Motor neuron (in vitro differentiated cells): ENCODE measurements around the gene NFE2L3. TPM values are rescaled to one million over a fixed set of nuclear protein-coding genes. Genes with fewer than 3 reads are reported as not detected.
A peak's percentile ranks its signal among the peaks of the same experiment; 100 is the strongest.

Source experiments
- ATAC-seq, 8 experiments: fragments of 200-7000 bp; cut with Tn5 transposase; replicated peaks in 6 of 8; 2 replicates each; pipeline ENCODE4 v1.8.0; 2021; ENCODE audit warnings: mild to moderate bottlenecking in 8 of 8, moderate library complexity in 8 of 8
- H3K27ac ChIP-seq, 2 donors: fragments of 250-450 bp; sonication (Bioruptor Pico); 2 replicates each; pipeline ENCODE4 v1.9.0; 2021; ENCODE audit warnings: antibody characterized with exemption in 2 of 2, mild to moderate bottlenecking in 2 of 2, moderate library complexity in 1 of 2
- H3K4me1 ChIP-seq, 2 donors: fragments of 250-450 bp; sonication (Bioruptor Pico); replicated peaks in 1 of 2; 2 replicates each; pipeline ENCODE4 v1.6.1; 2021; ENCODE audit warnings: antibody characterized with exemption in 2 of 2, mild to moderate bottlenecking in 2 of 2, moderate library complexity in 1 of 2
- H3K4me3 ChIP-seq, 5 donors: fragments of 250-450 bp; sonication (Bioruptor Pico); 2 replicates each; pipeline ENCODE4 v1.9.0; 2021; ENCODE audit warnings: antibody characterized with exemption in 5 of 5, mild to moderate bottlenecking in 5 of 5, moderate library complexity in 4 of 5
- WGBS, 10 experiments: fragments of 450-650 bp; shearing (Covaris generic); methylation state at CpG; one replicate each; pipeline ENCODE4 v1.0.0; 2022; 5-methylcytosine and 5-hydroxymethylcytosine counted together
- in situ Hi-C, 9 experiments: fragments of 400-800 bp; cut with MboI; loops; one replicate each; pipeline ENCODE4 v1.15.0; 2021; ENCODE audit warnings: low sequenced_read_pairs in 9 of 9, low pct_unique_long_range_greater_than_20kb in 2 of 9; ENCODE audit not compliant: unreplicated experiment in 9 of 9
- total RNA-seq, 8 experiments: library from RNA; unstranded; fragments of 300-600 nt; gene quantifications; 2 replicates each; pipeline versions ENCODE4 v1.2.3 to v1.2.4, GENCODE V29; 2022

The NFE2L3 gene
- total RNA-seq, 8 experiments from 2014 or later, result 5.3 to 85.8 (median 9.9) TPM

GRCh38 chr7:26186364-26187311 is 34.6 kb downstream of the NFE2L3 start:
- H3K4me3 ChIP-seq, result no peak overlapping the region
- no peaks in the 10 kb centered on the region for H3K4me1 ChIP-seq
- peak in 1 of 8 experiments; percentile 1 for ATAC-seq
- 76 to 100% (median 92%) methylated on average over 3 to 5 of the region's 5 CpGs for WGBS, 10 experiments
- in situ Hi-C loops, result loop anchor here in 3 of 9 experiments (25.0 kb wide), 3 partner anchors 99 to 299 kb away; no protein-coding TSS in a partner anchor
- H3K27ac ChIP-seq, result no peak overlapping the region

- peak; percentile 3 to 30 (median 16) for ATAC-seq
- Histone ChIP-seq H3K4me3 (no peak overlapping the region), H3K4me1 (no peaks in the 10 kb centered on the region), H3K27ac (no peak overlapping the region)
- 63 to 100% (median 85%) methylated on average over 2 to 10 of the region's 11 CpGs for WGBS, 10 experiments
- in situ Hi-C loops, result loop anchor here in 3 of 9 experiments (25.0 kb wide), 3 partner anchors 100 to 300 kb away; no protein-coding TSS in a partner anchor
Observed at GRCh38 chr7:26187380-26188205, 35.6 kb downstream of the NFE2L3 start.

GRCh38 chr7:26188206-26188956 is 36.4 kb downstream of the NFE2L3 start:
- peak in 7 of 8 experiments; percentile 0 to 30 (median 13) for ATAC-seq
- WGBS, 10 experiments, result 32 to 100% (median 93%) methylated on average over 1 to 9 of the region's 9 CpGs; no CpG with 5 or more reads in 3 of the 10 experiments
- no peaks in the 10 kb centered on the region for H3K4me1 ChIP-seq
- no peak overlapping the region for H3K4me3 ChIP-seq
- no peak overlapping the region for H3K27ac ChIP-seq
- in situ Hi-C loops, result loop anchor here in 3 of 9 experiments (25.0 kb wide), 3 partner anchors 101 to 301 kb away; no protein-coding TSS in a partner anchor

GRCh38 chr7:26188957-26189541 is 37.1 kb downstream of the NFE2L3 start:
- WGBS, 10 experiments, result 71 to 100% (median 96%) methylated on average over 1 to 3 of the region's 3 CpGs
- in situ Hi-C loops, result loop anchor here in 3 of 9 experiments (25.0 kb wide), 3 partner anchors 102 to 302 kb away; no protein-coding TSS in a partner anchor
- peak in 1 of 8 experiments; percentile 1 for ATAC-seq
- peaks cover 2% of the 10 kb centered on the region in 2 donors for H3K4me1 ChIP-seq
- H3K4me3 ChIP-seq, result no peak overlapping the region
- no peak overlapping the region for H3K27ac ChIP-seq

- in situ Hi-C loops, result loop anchor here in 3 of 9 experiments (25.0 kb wide), 3 partner anchors 102 to 302 kb away; no protein-coding TSS in a partner anchor
- no peak for ATAC-seq
- 57 to 100% (median 88%) methylated on average over 1 to 3 of the region's 3 CpGs; no CpG with 5 or more reads in 2 of the 10 experiments for WGBS, 10 experiments
- peaks cover 2 to 6% of the 10 kb centered on the region in 2 donors for H3K4me1 ChIP-seq
- no peak overlapping the region for H3K27ac ChIP-seq
- H3K4me3 ChIP-seq, result no peak overlapping the region
Observed at GRCh38 chr7:26189697-26190096, 37.7 kb downstream of the NFE2L3 start.

- WGBS, 10 experiments, result 71 to 100% (median 100%) methylated on average over 1 of the region's 1 CpG; no CpG with 5 or more reads in 3 of the 10 experiments
- no peak overlapping the region for H3K4me3 ChIP-seq
- no peak for ATAC-seq
- in situ Hi-C loops, result loop anchor here in 3 of 9 experiments (25.0 kb wide), 3 partner anchors 103 to 303 kb away; no protein-coding TSS in a partner anchor
- H3K4me1 ChIP-seq, result peaks cover 2 to 6% of the 10 kb centered on the region in 2 donors
- no peak overlapping the region for H3K27ac ChIP-seq
Observed at GRCh38 chr7:26190417-26190869, 38.4 kb downstream of the NFE2L3 start.

GRCh38 chr7:26191233-26191973 is 39.4 kb downstream of the NFE2L3 start:
- peaks cover 6 to 11% of the 10 kb centered on the region in 2 donors for H3K4me1 ChIP-seq
- H3K4me3 ChIP-seq, result no peak overlapping the region
- no peak overlapping the region for H3K27ac ChIP-seq
- ATAC-seq, result no peak
- in situ Hi-C loops, result loop anchor here in 3 of 9 experiments (25.0 kb wide), 3 partner anchors 104 to 304 kb away; no protein-coding TSS in a partner anchor
- WGBS, 10 experiments, result 62 to 100% (median 93%) methylated on average over 2 to 7 of the region's 7 CpGs

- no peak overlapping the region for H3K4me3 ChIP-seq
- in situ Hi-C loops, result loop anchor here in 3 of 9 experiments (25.0 kb wide), 3 partner anchors 105 to 305 kb away; no protein-coding TSS in a partner anchor
- ATAC-seq, result no peak
- H3K4me1 ChIP-seq, result peaks cover 7 to 17% of the 10 kb centered on the region in 2 donors
- no peak overlapping the region for H3K27ac ChIP-seq
- WGBS, 10 experiments, result 78 to 100% (median 100%) methylated on average over 1 of the region's 1 CpG; no CpG with 5 or more reads in 4 of the 10 experiments
Observed at GRCh38 chr7:26191974-26192479, 40.0 kb downstream of the NFE2L3 start.

GRCh38 chr7:26192485-26193087 is 40.6 kb downstream of the NFE2L3 start:
- ATAC-seq, result no peak
- Histone ChIP-seq H3K4me1 (peaks cover 9 to 23% of the 10 kb centered on the region in 2 donors), H3K27ac (no peak overlapping the region), H3K4me3 (no peak overlapping the region)
- WGBS, 10 experiments, result 61 to 100% (median 90%) methylated on average over 1 to 3 of the region's 3 CpGs; no CpG with 5 or more reads in 1 of the 10 experiments
- in situ Hi-C loops, result loop anchor here in 3 of 9 experiments (25.0 kb wide), 3 partner anchors 105 to 305 kb away; no protein-coding TSS in a partner anchor

- peaks cover 9 to 25% of the 10 kb centered on the region in 2 donors for H3K4me1 ChIP-seq
- no peak for ATAC-seq
- H3K27ac ChIP-seq, result no peak overlapping the region
- no peak overlapping the region for H3K4me3 ChIP-seq
- in situ Hi-C loops, result loop anchor here in 3 of 9 experiments (25.0 kb wide), 3 partner anchors 106 to 306 kb away; no protein-coding TSS in a partner anchor
- WGBS, 10 experiments, result 60 to 100% (median 90%) methylated on average over 1 to 8 of the region's 8 CpGs; no CpG with 5 or more reads in 1 of the 10 experiments
Observed at GRCh38 chr7:26193432-26194207, 41.6 kb downstream of the NFE2L3 start.
